GM19240 (cell line): ENCODE results near the gene LTC4S.
"Not testable (repeated sequence)": the region's sequence is repeated elsewhere in the genome, so short reads cannot be mapped to it uniquely, and the experiment has no call there.

ENCODE experiments used
- DNase-seq: peaks from one replicate; pipeline ENCODE4 v3.0.0; 2011; ENCODE audit warnings: low spot score; ENCODE audit not compliant: insufficient read length

The LTC4S gene, protein sequence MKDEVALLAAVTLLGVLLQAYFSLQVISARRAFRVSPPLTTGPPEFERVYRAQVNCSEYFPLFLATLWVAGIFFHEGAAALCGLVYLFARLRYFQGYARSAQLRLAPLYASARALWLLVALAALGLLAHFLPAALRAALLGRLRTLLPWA

GRCh38 chr5:179793468-179794139 lies at the start of gene LTC4S:
TSS of gene LTC4S (plus strand) at chr5:179793986. CDS start at chr5:179794081, 95 bp downstream.
- no peak for DNase-seq

DNA sequence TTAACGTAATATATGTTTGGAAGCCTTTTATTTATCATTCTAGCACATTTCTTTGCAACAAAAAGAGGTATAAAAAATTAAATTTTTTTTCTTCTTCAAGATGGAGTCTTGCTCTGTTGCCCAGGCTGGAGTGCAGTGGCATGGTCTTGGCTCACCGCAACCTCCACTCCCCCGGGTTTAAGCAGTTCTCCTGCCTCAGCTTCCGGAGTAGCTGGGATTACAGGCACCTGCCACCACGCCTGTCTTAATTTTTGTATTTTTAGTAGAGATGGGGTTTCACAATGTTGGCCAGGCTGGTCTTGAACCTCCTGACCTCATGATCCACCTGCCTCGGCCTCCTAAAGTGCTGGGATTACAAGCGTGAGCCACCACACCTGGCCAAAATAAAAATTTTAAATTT lies 49.7 kb upstream of the LTC4S start:
- DNase-seq = not testable (repeated sequence)

DNA sequence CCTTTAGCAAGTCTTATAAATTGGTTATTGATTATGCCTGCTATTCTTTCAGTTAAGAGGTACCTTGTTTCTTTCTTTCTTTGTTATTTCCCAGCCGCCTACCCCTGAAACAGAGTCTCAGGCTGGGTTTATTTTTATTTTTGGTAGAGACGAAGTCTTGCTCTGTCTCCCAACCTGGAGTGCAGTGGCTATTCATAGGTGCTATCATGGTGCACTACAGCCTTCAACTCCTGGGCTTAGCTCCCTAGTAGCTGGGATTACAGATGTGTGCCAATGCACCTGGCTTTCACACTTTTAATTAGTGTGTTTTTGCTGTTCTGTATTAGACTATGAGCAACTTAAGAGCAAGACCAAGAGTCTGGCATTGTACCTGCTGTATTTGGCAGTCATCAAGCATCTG lies 46.9 kb upstream of the LTC4S start:
- no peak for DNase-seq

- DNase-seq = no peak
Observed at GRCh38 chr5:179747811-179748210, 46.0 kb upstream of the LTC4S start.

GRCh38 chr5:179749857-179750508 lies 43.8 kb upstream of the LTC4S start:
- DNase-seq = no peak

DNA sequence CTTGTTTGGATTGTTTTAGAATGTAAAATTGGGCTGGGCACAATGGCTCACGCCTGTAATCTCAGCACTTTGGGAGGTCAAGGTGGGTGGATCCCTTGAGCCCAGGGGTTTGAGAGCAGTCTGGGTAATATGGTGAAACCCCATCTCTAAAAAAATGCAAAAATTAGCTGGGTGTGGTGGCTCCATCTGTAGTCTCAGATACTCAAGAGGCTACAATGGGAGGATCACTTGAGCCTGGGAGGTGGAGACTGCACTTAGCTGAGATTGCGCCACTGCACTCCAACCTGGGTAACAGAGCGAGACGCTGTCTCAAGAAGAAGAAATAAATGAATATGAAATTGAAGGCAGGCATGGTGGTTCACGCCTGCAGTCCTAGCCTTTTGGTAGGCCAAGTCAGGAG lies 39.8 kb upstream of the LTC4S start:
- DNase-seq = no peak

- DNase-seq = no peak
Observed at GRCh38 chr5:179755022-179755421, 38.8 kb upstream of the LTC4S start.

DNA sequence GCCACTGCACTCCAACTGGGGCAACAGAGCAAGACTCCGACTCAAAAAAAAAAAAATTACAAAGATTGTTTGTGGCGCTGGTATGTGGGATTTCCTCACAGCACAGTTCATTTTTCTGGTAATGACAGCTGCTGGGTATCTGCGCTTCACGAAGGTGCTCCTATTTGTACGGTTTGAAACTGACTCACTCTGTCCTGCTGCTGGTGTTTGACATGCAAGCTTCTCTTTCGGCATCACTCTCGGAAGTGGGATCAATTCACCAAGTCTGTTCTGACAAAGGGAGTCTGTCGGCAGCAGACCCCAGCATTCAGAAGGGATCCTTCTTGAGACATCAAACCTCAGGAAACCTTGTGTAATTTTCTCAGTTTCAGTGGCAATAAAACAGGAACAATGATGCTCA lies 34.8 kb upstream of the LTC4S start:
- no peak for DNase-seq

GRCh38 chr5:179759581-179760551 lies 33.9 kb upstream of the LTC4S start:
- DNase-seq = peak; percentile 14

GRCh38 chr5:179762079-179762780 lies 31.6 kb upstream of the LTC4S start:
- DNase-seq = no peak

- DNase-seq = no peak
Observed at GRCh38 chr5:179762781-179763176, 31.0 kb upstream of the LTC4S start.

DNA sequence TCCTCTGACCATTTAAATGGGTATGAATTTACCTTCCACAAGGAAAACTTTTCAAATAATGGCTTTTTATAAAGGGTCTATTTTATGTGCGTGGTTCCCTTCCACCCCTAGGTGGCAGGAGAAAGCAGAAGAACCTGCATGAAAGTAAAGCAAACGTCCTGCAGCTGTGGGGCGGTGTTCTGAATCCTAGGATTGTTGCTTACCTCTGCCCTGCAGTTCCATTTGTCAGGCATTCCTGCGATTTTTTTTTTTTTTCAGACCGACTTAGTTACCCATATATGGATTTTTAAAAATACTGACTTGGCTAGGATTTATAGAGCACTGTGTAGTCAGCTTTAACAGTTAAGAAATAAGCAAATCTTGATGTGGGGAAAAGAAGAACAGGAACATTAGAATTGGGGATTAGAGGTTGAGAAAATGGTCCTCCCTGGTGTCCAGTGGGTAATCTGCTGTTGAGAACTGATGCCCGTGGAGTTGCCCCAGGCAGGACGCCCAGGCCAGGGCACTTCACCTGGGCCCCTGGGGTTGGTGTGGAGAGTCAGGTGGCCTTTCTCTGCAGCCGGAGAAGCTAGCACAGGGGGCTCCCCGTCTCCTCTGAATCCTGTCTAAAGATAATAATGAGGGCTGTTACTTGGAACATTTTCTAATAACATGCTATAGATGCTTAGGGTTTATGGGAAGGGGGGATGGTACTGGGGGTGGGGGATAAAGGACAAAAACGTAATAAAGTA lies 30.4 kb upstream of the LTC4S start:
- peak; percentile 35 for DNase-seq

- no peak for DNase-seq
Observed at GRCh38 chr5:179764056-179764455, 29.7 kb upstream of the LTC4S start.

- DNase-seq = no peak
Observed at GRCh38 chr5:179765400-179765799, 28.4 kb upstream of the LTC4S start.

GRCh38 chr5:179766021-179766725 lies 27.6 kb upstream of the LTC4S start:
- no peak for DNase-seq

- no peak for DNase-seq
Observed at GRCh38 chr5:179766726-179767455, 26.9 kb upstream of the LTC4S start.

DNA sequence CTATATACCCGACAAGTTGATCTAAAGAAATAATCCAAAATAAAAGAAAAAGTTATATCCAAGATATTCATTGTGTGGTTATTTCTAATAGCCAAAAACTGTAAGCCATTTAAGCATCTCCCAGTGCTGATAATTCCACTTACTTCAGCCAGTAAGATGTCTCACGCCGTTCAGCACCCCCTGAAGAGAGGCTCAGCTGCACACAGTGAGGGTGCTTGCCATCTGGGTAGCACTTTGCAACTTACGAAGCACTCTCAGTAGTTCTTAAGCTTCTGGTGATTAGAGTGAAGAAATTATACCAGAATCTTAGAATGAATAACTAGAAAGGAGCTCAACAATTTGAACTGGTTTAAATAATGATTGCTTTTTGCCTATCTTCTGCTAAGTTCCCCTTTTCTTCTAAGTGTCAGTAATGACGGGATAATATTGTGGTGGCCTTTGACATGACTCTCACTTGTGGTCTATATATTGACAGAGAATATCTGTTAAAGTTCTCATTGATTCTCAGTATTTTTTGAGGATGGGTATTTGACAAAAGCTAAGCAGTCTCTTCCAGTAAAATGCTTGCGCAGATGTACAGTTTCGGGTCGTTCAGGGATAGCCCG lies 26.2 kb upstream of the LTC4S start:
- DNase-seq = no peak

- DNase-seq = no peak
Observed at GRCh38 chr5:179768326-179769085, 25.3 kb upstream of the LTC4S start.
